HepG2 (cell line): ENCODE results near the gene CCS. TPM values are rescaled to one million over a fixed set of nuclear protein-coding genes. Genes with fewer than 3 reads are reported as not detected.

Experiments used
- ATAC-seq: fragments of 200-7000 bp; cut with Tn5 transposase; 3 replicates; pipeline ENCODE4 v1.9.1; 2020; ENCODE audit warnings: mild to moderate bottlenecking, moderate library complexity
- BruUV-seq: library from RNA; stranded (reverse); fragments of 400-500 nt; replicated peaks from 2 replicates; lab custom pipeline; 2021; lab: Mats Ljungman, UMichigan
- CTCF ChIA-PET: fragments of 300-600 bp; formaldehyde crosslinking; extraction: SDS; loops from one replicate; lab custom pipeline; 2021; ENCODE audit warnings: low total read pairs, inconsistent platforms, low intra/inter-chr PET ratio; lab: Yijun Ruan, JAX
- POLR2A ChIA-PET: fragments of 350-600 bp; sonication (Branson Sonifier 250); formaldehyde crosslinking; loops from one replicate; lab custom pipeline; 2020; ENCODE audit warnings: antibody characterized with exemption, inconsistent platforms; lab: Yijun Ruan, JAX
- DNase-seq: peaks from one replicate; pipeline ENCODE4 v3.0.0-alpha.2; 2015; ENCODE audit warnings: low spot score
- FAIRE-seq: peaks from 3 replicates; lab custom pipeline; 2011; peaks lifted over from hg19 to GRCh38; lab: Jason Lieb, UNC
- H2AFZ ChIP-seq: one replicate; pipeline ENCODE4 v1.6.1; 2011; ENCODE audit warnings: low read length, inconsistent platforms
- H3K27ac ChIP-seq: fragments of 300-600 bp; 3 replicates; pipeline ENCODE4 v1.8.0; 2011; ENCODE audit warnings: mixed run types, mild to moderate bottlenecking, mixed read lengths, low read length, inconsistent platforms; ENCODE audit not compliant: insufficient read depth; ENCODE audit errors: extremely low read length
- H3K27me3 ChIP-seq, 2 experiments: fragments of 200-600 bp in 1 of 2; 2 replicates in 1 of 2; 3 replicates in 1 of 2; pipeline versions ENCODE4 v1.6.0 to v1.8.0; 2011; ENCODE audit warnings: low read length in 2 of 2, mild to moderate bottlenecking in 2 of 2, moderate library complexity in 2 of 2, inconsistent platforms in 1 of 2; ENCODE audit not compliant: insufficient read depth in 2 of 2, control insufficient read depth in 1 of 2
- H3K36me3 ChIP-seq, 2 experiments: fragments of 200-600 bp in 1 of 2; replicated peaks in 1 of 2; 2 replicates in 1 of 2; 3 replicates in 1 of 2; pipeline versions ENCODE4 v1.5.1 to v1.8.0; 2011; ENCODE audit warnings: low read length in 2 of 2, inconsistent platforms in 1 of 2; ENCODE audit not compliant: insufficient read depth in 2 of 2, control insufficient read depth in 1 of 2
- H3K4me1 ChIP-seq: 2 replicates; pipeline ENCODE4 v1.5.1; 2012; ENCODE audit warnings: low read length, inconsistent platforms; ENCODE audit not compliant: insufficient read depth
- H3K4me2 ChIP-seq: 2 replicates; pipeline ENCODE4 v1.6.0; 2011; ENCODE audit warnings: low read depth, low read length, inconsistent platforms
- H3K4me3 ChIP-seq, 3 experiments: fragments of 200-600 bp in 1 of 3; sonication (generic), shearing (Covaris generic) in 1 of 3; replicated peaks in 1 of 3; 2 replicates each; pipeline ENCODE4 v1.5.1; 2011 to 2016; ENCODE audit warnings: low read length in 3 of 3, inconsistent platforms in 2 of 3, low read depth in 2 of 3, mild to moderate bottlenecking in 2 of 3, control low read depth in 1 of 3, mixed read lengths in 1 of 3; ENCODE audit not compliant: insufficient read depth in 1 of 3
- H3K79me2 ChIP-seq: one replicate; pipeline ENCODE4 v1.6.1; 2011; ENCODE audit warnings: low read length, inconsistent platforms; ENCODE audit not compliant: insufficient read depth
- H3K9ac ChIP-seq: 2 replicates; pipeline ENCODE4 v1.6.0; 2011; ENCODE audit warnings: mild to moderate bottlenecking, low read depth, low read length, inconsistent platforms; ENCODE audit not compliant: insufficient read depth
- H3K9me3 ChIP-seq: 2 replicates; pipeline ENCODE4 v1.5.1; 2012; ENCODE audit warnings: mild to moderate bottlenecking, low read length
- H4K20me1 ChIP-seq: 2 replicates; pipeline ENCODE4 v1.6.0; 2011; ENCODE audit warnings: inconsistent platforms, mild to moderate bottlenecking, low read length, moderate library complexity; ENCODE audit not compliant: insufficient read depth
- AKNA ChIP-seq: sonication (generic); formaldehyde crosslinking; IDR thresholded peaks from 2 replicates; pipeline ENCODE4 v1.4.0; 2020; ENCODE audit warnings: missing genetic modification reagents, borderline replicate concordance
- E2F5 ChIP-seq: sonication (generic); formaldehyde crosslinking; conservative IDR thresholded peaks from 2 replicates; pipeline ENCODE4 v1.4.0; 2020; ENCODE audit warnings: missing genetic modification reagents
- EHMT2 ChIP-seq: fragments of 200-600 bp; sonication (generic); IDR thresholded peaks from 2 replicates; pipeline ENCODE4 v1.7.0; 2017; ENCODE audit warnings: antibody characterized with exemption, low read depth, low read length, borderline replicate concordance
- GFI1 ChIP-seq: sonication (generic); formaldehyde crosslinking; IDR thresholded peaks from 2 replicates; pipeline ENCODE4 v1.5.0; 2020; ENCODE audit warnings: missing genetic modification reagents, mild to moderate bottlenecking, borderline replicate concordance
- HDAC2 ChIP-seq: sonication (generic); formaldehyde crosslinking; IDR thresholded peaks from 2 replicates; pipeline ENCODE4 v1.4.0; 2020; ENCODE audit warnings: missing genetic modification reagents
- HOXA9 ChIP-seq: sonication (generic); formaldehyde crosslinking; IDR thresholded peaks from 2 replicates; pipeline ENCODE4 v1.8.1; 2022; ENCODE audit warnings: missing genetic modification reagents, mild to moderate bottlenecking, moderate library complexity, borderline replicate concordance
- MBNL3 ChIP-seq: fragments of 250-450 bp; sonication (Bioruptor Pico); conservative IDR thresholded peaks from 2 replicates; pipeline ENCODE4 v1.8.0; 2022; ENCODE audit warnings: mild to moderate bottlenecking, inconsistent platforms
- NFE2L2 ChIP-seq: fragments of 150-350 bp; IDR thresholded peaks from 2 replicates; pipeline ENCODE4 v1.6.1; 2014; ENCODE audit warnings: low read length
- POLR2A ChIP-seq, 2 experiments: IDR thresholded peaks; 2 replicates each; pipeline ENCODE4 v1.6.1; 2011; ENCODE audit warnings: low read depth in 2 of 2, low read length in 2 of 2, mild to moderate bottlenecking in 1 of 2, moderate library complexity in 1 of 2; ENCODE audit not compliant: insufficient read depth in 1 of 2
- RBM39 ChIP-seq: fragments of 200-400 bp; formaldehyde crosslinking; IDR thresholded peaks from one replicate; pipeline ENCODE4 v1.6.1; 2018; ENCODE audit warnings: antibody characterized with exemption, mild to moderate bottlenecking, low read depth, low read length; ENCODE audit not compliant: poor library complexity, severe bottlenecking
- SAFB2 ChIP-seq: sonication (generic); formaldehyde crosslinking; IDR thresholded peaks from 2 replicates; pipeline ENCODE4 v1.5.1; 2020; ENCODE audit warnings: missing genetic modification reagents, low read depth, mild to moderate bottlenecking, borderline replicate concordance
- ZBTB37 ChIP-seq: sonication (generic); formaldehyde crosslinking; IDR thresholded peaks from 2 replicates; pipeline ENCODE4 v1.4.0; 2020; ENCODE audit warnings: mild to moderate bottlenecking, missing genetic modification reagents
- ZBTB46 ChIP-seq: sonication (generic); formaldehyde crosslinking; IDR thresholded peaks from 2 replicates; pipeline ENCODE4 v1.4.0; 2020; ENCODE audit warnings: mild to moderate bottlenecking, missing genetic modification reagents, borderline replicate concordance
- ZNF34 ChIP-seq: sonication (generic); formaldehyde crosslinking; IDR thresholded peaks from 2 replicates; pipeline ENCODE4 v1.4.0; 2020; ENCODE audit warnings: mild to moderate bottlenecking, missing genetic modification reagents, borderline replicate concordance
- ZNF552 ChIP-seq: sonication (generic); formaldehyde crosslinking; IDR thresholded peaks from 2 replicates; pipeline ENCODE4 v1.9.0; 2022; ENCODE audit warnings: missing genetic modification reagents, mild to moderate bottlenecking, borderline replicate concordance
- ZNF563 ChIP-seq: sonication (generic); formaldehyde crosslinking; IDR thresholded peaks from 2 replicates; pipeline ENCODE4 v1.8.0; 2022; ENCODE audit warnings: mild to moderate bottlenecking, moderate library complexity, missing genetic modification reagents
- ZNF879 ChIP-seq: sonication (generic); formaldehyde crosslinking; IDR thresholded peaks from 2 replicates; pipeline ENCODE4 v1.8.1; 2023; ENCODE audit warnings: missing genetic modification reagents
- WGBS: methylation state at CpG from one replicate; pipeline ENCODE4 v1.1.6; 2017; ENCODE audit warnings: low lambda C conversion rate; 5-methylcytosine and 5-hydroxymethylcytosine counted together
- in situ Hi-C: cut with HindIII; loops from 2 replicates; pipeline ENCODE4 v1.10.0; 2017; ENCODE audit warnings: low pct_unique_long_range_greater_than_20kb; ENCODE audit not compliant: extremely low pct_ligation_motif_present
- intact Hi-C: fragments of 100-400 bp; cut with micrococcal nuclease; formaldehyde crosslinking; loops from one replicate; pipeline ENCODE4 v1.10.0; 2022; ENCODE audit not compliant: unreplicated experiment
- polyA plus RNA-seq, 8 experiments: library from polyadenylated mRNA; depleted of rRNA in 3 of 8; stranded (reverse) in 7 of 8; unstranded in 1 of 8; fragments of >200 nt; fragmentation: Illumina TruSeq in 4 of 8; extraction: Trizol in 4 of 8; gene quantifications; 2 replicates each; pipeline versions ENCODE4 v1.2.1 to v1.2.3, GENCODE V29; 2011 to 2016; ENCODE audit warnings: low read depth in 4 of 8, missing spikeins in 1 of 8, mixed read lengths in 1 of 8; ENCODE audit not compliant: insufficient read depth in 1 of 8
- total RNA-seq, 5 experiments: library from RNA; depleted of rRNA; stranded (reverse); fragments of >200 nt; fragmentation: Illumina TruSeq; extraction: Trizol; gene quantifications; 2 replicates each; pipeline ENCODE4 v1.2.3, GENCODE V29; 2016; ENCODE audit warnings: low read depth in 1 of 5

CCS gene
- total and polyA plus RNA-seq, 2 of the 13 experiments (the other 11 are each of a cell fraction or from before 2014, with no cell fraction given) = 25.4 to 44.6 TPM

- no peaks in the 10 kb centered on the region for H3K9me3 ChIP-seq
- no TSS peak for BruUV-seq
- intact Hi-C loops (no loop called here), in situ Hi-C loops (no loop called here)
- H3K27me3 ChIP-seq = no peaks in the 10 kb centered on the region
- H3K79me2 ChIP-seq = no peaks in the 10 kb centered on the region
- no peaks in the 10 kb centered on the region for H4K20me1 ChIP-seq
- H3K27ac ChIP-seq = no peak overlapping the region
- no peak overlapping the region for H3K4me3 ChIP-seq
- DNase-seq (no peak), ATAC-seq (no peak), FAIRE-seq (no peak)
- ChIA-PET POLR2A (interaction anchor here (1.5 kb wide), 1 partner anchor 16 kb away, joined by 7 read pairs; the partner anchor contains the start of gene RBM14), CTCF (no interaction called here)
- 95% methylated on average over 2 of the region's 2 CpGs for WGBS
- no peak overlapping the region for H3K4me2 ChIP-seq
- H3K9ac ChIP-seq = no peak overlapping the region
- H2AFZ ChIP-seq = no peak overlapping the region
- peaks cover 18% of the 10 kb centered on the region for H3K4me1 ChIP-seq
- peaks cover 9 to 36% of the 10 kb centered on the region in 2 experiments for H3K36me3 ChIP-seq
- TF ChIP-seq SAFB2 (CRISPR knock-in tag) (no peak), EHMT2 (no peak), ZBTB46 (CRISPR knock-in tag) (no peak), GFI1 (no peak), ZNF563 (no peak), ZBTB37 (no peak), E2F5 (no peak), HDAC2 (CRISPR knock-in tag) (no peak), ZNF552 (CRISPR knock-in tag) (no peak), ZNF34 (CRISPR knock-in tag) (no peak), ZNF879 (CRISPR knock-in tag) (no peak), NFE2L2 (no peak), AKNA (CRISPR knock-in tag) (no peak), HOXA9 (CRISPR knock-in tag) (no peak), MBNL3 (CRISPR knock-in tag) (no peak), POLR2A (IDR thresholded peaks at IDR 0.05; ENCODE audit: insufficient read depth in 1 of 2, low read depth in 2 of 2, low read length in 2 of 2) (no peak), RBM39 (no peak)
Observed at GRCh38 chr11:66600219-66600618, 7.2 kb downstream of the CCS start.
